Stimulated activated memory B cell treated with anti-CD40 and anti-IgM and Interleukin-4, amounts not matched to agents 10 μg/mL and 1 μg/mL and 100 μg/mL, for 72 hours (primary cell): Measurements from ENCODE around the gene HOXA3.

Experiments
- ATAC-seq: fragments of 150-1000 bp; cut with Tn5 transposase; 2 replicates; pipeline ENCODE4 v1.10.0; 2021
- H3K27ac Mint-ChIP-seq: one replicate; pipeline ENCODE4 v1.8.0; 2022; ENCODE audit warnings: mild to moderate bottlenecking, mixed read lengths
- H3K27me3 Mint-ChIP-seq: one replicate; pipeline ENCODE4 v1.8.0; 2022; ENCODE audit warnings: mixed read lengths
- H3K36me3 Mint-ChIP-seq: one replicate; pipeline ENCODE4 v1.8.0; 2022; ENCODE audit warnings: mixed read lengths
- H3K4me1 Mint-ChIP-seq: one replicate; pipeline ENCODE4 v1.8.0; 2022; ENCODE audit warnings: mixed read lengths
- H3K4me3 Mint-ChIP-seq: one replicate; pipeline ENCODE4 v1.8.0; 2022; ENCODE audit warnings: mild to moderate bottlenecking, moderate library complexity, mixed read lengths
- H3K9me3 Mint-ChIP-seq: one replicate; pipeline ENCODE4 v1.8.0; 2022; ENCODE audit warnings: mixed read lengths

Gene HOXA3

GRCh38 chr7:27148031-27148755 is 4.2 kb downstream of the HOXA3 start:
- Mint-ChIP-seq H3K4me1 (peaks cover 34% of the 10 kb centered on the region), H3K36me3 (no peaks in the 10 kb centered on the region), H3K4me3 (peak overlapping the region; percentile 60), H3K27me3 (peaks cover 86% of the 10 kb centered on the region), H3K9me3 (no peaks in the 10 kb centered on the region), H3K27ac (no peak overlapping the region)
- ATAC-seq: no peak

DNA sequence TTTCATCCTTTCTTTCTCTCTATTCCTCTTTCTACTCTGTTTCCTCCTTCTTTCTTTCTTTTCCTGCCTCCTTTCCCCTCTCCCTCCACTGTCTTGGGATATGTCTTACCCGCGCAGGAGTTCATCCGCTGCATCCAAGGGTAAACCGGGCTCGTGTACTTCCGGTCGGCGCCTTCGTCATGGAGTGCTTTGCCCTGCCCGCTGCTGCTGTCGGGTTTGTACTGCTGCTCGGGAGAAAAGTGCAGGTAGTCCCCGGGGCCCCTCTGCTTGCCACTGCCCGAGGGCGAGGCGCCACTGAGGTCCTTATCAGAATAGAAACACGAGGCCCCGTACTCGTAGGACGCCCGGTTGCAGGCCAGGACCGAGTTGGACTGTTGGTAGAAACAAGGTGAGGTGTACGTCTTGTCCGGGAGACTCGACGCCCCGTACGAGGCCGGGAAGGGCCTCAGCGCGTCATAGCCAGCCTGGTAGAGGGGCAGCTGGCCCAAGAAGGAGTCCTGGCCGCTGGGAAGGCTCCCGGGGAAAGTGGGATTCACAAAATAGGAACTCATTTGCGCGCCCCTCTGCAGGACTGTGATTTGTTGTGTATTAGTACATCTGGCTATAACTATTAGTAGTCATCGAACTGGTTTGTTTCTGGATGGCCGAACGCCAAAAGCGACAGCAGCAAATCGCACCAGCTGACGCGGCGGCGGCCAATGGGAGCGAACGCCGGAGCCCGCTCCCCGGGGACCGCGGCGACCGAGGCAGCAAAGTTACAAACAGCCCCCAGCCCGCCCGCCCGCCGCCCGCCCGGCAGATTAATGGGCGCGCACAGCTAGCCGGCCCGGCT is 5.0 kb downstream of the HOXA3 start, which contains the start of gene HOXA6:
Gene HOXA6, minus strand, starts transcription at position 576 of the 832 bp plus-strand sequence. Its CDS starts 25 bp downstream, at position 551.
- peaks cover 38% of the 10 kb centered on the region for H3K4me1 Mint-ChIP-seq
- no peaks in the 10 kb centered on the region for H3K9me3 Mint-ChIP-seq
- H3K27me3 Mint-ChIP-seq: peaks cover 86% of the 10 kb centered on the region
- H3K36me3 Mint-ChIP-seq: no peaks in the 10 kb centered on the region
- H3K4me3 Mint-ChIP-seq: peak within 1 kb of the TSS; percentile 60
- H3K27ac Mint-ChIP-seq: no peak within 1 kb of the TSS
- ATAC-seq: no peak

DNA sequence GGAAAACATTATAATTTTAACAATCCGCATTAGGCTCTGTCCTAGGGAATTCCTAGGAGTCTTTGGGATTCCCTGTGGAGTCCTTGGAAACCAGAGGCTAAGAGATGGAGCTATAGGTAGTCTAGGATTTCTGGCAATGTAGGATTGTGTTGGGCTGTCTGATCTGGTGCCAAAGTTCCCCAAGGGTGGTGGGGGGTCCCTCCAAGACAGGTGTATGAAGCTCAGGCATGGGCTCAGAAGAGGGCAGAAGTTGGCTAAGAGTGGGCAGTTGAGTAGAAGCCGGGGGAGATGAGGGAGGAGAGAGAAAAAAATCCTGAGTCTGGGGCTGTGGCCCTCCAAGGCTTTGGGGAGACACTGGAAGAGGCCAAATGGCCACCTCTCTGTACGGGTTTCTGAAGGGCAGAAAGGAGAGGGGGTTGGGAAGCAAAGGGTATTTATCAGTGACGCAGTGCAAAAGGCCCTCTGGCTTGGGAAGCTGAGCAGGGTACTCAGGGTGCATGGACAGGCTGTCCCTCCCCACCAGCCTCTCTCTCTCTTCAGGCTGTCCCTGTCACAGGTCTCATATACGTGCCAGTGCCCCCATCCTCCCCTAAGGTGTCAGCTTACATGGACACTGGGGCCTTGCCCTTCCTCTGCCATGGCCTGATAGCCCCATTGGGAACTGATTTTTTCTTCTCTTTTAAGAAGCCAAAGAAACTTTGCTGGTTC is 5.7 kb downstream of the HOXA3 start:
- Mint-ChIP-seq H3K9me3 (no peaks in the 10 kb centered on the region), H3K4me1 (peaks cover 32% of the 10 kb centered on the region), H3K27me3 (peaks cover 86% of the 10 kb centered on the region), H3K4me3 (no peak overlapping the region), H3K27ac (no peak overlapping the region), H3K36me3 (no peaks in the 10 kb centered on the region)
- no peak for ATAC-seq

DNA sequence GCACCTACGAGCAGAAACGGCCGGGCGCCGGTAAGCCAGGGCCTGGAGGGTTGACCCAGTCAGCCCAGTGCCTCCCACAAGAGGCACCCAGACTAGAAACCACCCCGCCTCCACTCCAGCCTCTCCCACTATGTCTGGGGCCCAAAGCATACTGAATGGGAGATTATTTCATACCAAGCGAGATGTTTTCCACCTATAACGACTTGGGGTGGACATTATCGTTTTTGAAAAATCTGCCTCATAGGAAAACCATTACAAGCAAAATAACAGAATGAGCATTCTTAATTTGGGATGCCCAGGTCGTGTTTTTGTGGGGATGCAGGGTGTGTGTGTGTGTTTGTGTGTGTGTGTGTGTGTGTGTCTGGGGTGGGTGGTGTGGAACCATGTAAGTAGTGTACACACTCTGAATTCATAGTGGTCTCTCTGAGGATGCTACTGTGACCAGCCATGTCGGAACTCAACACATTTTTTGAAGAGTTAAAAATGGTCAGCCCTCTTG is 6.4 kb downstream of the HOXA3 start:
- ATAC-seq: no peak
- Mint-ChIP-seq H3K27ac (no peak overlapping the region), H3K9me3 (no peaks in the 10 kb centered on the region), H3K27me3 (peaks cover 82% of the 10 kb centered on the region), H3K4me3 (no peak overlapping the region), H3K4me1 (peaks cover 25% of the 10 kb centered on the region), H3K36me3 (no peaks in the 10 kb centered on the region)

DNA sequence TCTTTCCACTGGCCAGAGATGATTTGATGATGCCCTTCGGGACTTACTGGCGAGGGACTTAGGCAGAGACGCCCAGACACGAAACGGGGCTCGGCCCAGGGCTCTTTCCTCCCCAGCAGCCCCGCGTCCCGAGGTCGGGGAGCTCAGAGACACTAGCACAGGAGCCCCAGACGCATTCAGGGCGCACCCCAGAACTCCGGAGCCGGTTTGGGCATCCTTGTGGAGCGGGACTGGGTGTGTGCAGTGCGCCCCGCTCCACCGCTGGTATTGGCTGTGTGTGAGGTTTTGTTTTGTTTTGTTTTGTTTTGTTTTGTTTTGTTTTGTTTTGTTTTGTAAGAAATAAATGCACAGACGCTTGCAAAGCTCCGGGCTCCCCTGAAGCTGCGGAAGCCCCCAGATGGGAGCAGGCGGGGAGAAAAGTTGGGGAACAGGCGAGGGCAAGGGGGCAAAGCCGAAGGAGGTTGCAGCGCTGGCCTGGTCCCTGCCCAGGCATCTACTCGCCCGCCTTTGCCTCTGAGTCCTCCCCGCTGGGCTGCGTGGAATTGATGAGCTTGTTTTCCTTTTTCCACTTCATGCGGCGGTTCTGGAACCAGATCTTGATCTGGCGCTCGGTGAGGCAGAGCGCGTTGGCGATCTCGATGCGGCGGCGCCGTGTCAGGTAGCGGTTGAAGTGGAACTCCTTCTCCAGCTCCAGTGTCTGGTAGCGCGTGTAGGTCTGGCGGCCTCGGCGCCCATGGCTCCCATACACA is 7.0 kb downstream of the HOXA3 start:
- Mint-ChIP-seq H3K4me3 (no peak overlapping the region), H3K27me3 (peaks cover 77% of the 10 kb centered on the region), H3K9me3 (no peaks in the 10 kb centered on the region), H3K27ac (no peak overlapping the region), H3K36me3 (no peaks in the 10 kb centered on the region), H3K4me1 (peaks cover 18% of the 10 kb centered on the region)
- no peak for ATAC-seq

- no peak for ATAC-seq
Observed at GRCh38 chr7:27144781-27145164, 7.6 kb downstream of the HOXA3 start.

DNA sequence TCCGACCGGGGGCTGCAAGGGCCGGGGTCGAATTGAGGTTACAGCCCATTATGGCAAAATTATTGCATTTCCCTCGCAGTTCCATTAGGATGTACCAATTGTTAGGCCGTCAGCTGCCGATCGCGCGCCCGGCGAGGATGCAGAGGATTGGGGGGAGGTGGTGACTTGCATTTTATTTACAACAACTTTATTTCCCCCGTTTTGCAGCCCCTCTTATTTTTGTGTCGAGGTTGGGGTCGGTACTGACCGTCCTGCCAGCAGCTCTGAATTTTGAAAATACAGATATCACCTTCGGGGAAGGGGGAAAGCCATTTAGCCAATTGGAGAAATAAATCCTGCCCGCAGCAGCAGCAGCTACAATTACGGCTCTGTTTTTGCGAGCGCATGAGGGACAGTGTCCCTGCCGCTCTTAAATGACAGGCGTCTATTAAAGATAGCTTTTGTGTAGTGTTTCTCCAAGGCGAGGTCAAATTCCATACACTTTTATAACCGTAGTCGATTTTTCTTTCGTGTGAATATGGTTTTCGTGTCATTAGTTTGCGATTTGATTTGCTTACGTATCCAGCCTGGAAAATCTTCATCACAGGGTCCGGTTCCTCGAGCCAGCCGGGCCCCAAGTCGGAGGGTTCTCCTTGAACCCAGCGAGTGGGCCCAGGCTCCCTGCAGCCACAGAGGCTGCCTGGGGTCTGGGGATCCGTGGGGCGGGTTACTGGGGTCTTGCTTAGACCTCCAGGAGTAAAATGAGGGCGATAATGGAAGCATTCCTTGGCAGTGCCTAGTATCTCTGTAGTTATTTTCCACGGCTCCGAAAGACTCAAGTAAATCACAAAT is 8.2 kb downstream of the HOXA3 start:
- Mint-ChIP-seq H3K4me3 (no peak overlapping the region), H3K36me3 (no peaks in the 10 kb centered on the region), H3K4me1 (peaks cover 16% of the 10 kb centered on the region), H3K27me3 (peaks cover 76% of the 10 kb centered on the region), H3K9me3 (no peaks in the 10 kb centered on the region), H3K27ac (no peak overlapping the region)
- ATAC-seq: no peak

More at GRCh38 chr7:27144781-27145164, 7.6 kb downstream of the HOXA3 start:
- H3K4me1 Mint-ChIP-seq: peaks cover 16% of the 10 kb centered on the region
- H3K9me3 Mint-ChIP-seq: no peaks in the 10 kb centered on the region
- H3K27ac Mint-ChIP-seq: no peak overlapping the region
- no peak overlapping the region for H3K4me3 Mint-ChIP-seq
- H3K36me3 Mint-ChIP-seq: no peaks in the 10 kb centered on the region
- peaks cover 77% of the 10 kb centered on the region for H3K27me3 Mint-ChIP-seq

DNA sequence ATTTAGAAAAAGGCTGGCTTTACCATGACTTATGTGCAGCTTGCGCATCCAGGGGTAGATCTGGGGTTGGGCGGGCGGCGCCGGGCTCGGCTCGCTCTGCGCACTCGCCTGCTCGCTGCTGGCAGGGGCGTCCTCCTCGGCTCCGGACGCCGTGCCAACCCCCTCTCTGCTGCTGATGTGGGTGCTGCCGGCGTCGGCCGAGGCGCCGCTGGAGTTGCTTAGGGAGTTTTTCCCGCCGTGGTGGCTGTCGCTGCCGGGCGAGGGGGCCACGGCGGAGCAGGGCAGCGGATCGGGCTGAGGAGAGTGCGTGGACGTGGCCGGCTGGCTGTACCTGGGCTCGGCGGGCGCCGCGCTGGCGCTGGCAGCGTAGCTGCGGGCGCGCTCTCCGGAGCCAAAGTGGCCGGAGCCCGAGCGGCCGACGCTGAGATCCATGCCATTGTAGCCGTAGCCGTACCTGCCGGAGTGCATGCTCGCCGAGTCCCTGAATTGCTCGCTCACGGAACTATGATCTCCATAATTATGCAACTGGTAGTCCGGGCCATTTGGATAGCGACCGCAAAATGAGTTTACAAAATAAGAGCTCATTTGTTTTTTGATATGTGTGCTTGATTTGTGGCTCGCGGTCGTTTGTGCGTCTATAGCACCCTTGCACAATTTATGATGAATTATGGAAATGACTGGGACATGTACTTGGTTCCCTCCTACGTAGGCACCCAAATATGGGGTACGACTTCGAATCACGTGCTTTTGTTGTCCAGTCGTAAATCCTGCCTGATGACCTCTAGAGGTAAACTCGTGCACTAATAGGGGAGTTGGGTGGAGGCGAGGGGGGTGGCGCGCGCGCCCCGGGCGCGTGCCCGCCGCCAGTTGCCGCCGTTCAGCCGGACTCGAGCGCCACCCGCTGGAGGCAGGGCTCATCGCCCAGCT is 9.1 kb downstream of the HOXA3 start, which contains the start of gene HOXA5:
Gene HOXA5, minus strand, starts transcription at position 659 of the 927 bp plus-strand sequence. Its CDS starts 74 bp downstream, at position 585.
- Mint-ChIP-seq H3K4me3 (peak within 1 kb of the TSS; percentile 58), H3K36me3 (no peaks in the 10 kb centered on the region), H3K27ac (no peak within 1 kb of the TSS), H3K9me3 (no peaks in the 10 kb centered on the region), H3K27me3 (peaks cover 74% of the 10 kb centered on the region), H3K4me1 (peaks cover 13% of the 10 kb centered on the region)
- ATAC-seq: no peak

DNA sequence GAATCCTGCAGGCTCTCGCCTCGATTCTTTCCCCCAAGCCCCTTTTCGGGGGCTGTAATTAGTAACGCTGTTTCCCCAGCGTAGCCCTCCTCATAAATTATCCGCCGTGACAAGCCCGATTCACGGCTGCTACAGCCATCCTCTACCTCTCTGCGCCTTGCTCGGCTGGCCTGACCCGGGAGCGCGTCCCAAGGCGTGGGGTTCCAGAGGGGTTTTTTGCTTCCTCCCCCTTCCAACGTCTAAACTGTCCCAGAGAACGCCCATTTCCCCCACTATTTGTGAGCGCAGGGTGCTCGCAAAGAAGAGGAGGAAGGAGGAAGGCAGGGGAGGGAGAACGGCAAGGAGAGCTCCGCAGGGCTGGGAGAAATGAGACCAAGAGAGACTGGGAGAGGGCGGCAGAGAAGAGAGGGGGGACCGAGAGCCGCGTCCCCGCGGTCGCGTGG is 9.8 kb downstream of the HOXA3 start:
- Mint-ChIP-seq H3K27me3 (peaks cover 74% of the 10 kb centered on the region), H3K9me3 (no peaks in the 10 kb centered on the region), H3K4me1 (peaks cover 8% of the 10 kb centered on the region), H3K36me3 (no peaks in the 10 kb centered on the region), H3K4me3 (peak overlapping the region; percentile 58), H3K27ac (no peak overlapping the region)
- ATAC-seq: no peak

DNA sequence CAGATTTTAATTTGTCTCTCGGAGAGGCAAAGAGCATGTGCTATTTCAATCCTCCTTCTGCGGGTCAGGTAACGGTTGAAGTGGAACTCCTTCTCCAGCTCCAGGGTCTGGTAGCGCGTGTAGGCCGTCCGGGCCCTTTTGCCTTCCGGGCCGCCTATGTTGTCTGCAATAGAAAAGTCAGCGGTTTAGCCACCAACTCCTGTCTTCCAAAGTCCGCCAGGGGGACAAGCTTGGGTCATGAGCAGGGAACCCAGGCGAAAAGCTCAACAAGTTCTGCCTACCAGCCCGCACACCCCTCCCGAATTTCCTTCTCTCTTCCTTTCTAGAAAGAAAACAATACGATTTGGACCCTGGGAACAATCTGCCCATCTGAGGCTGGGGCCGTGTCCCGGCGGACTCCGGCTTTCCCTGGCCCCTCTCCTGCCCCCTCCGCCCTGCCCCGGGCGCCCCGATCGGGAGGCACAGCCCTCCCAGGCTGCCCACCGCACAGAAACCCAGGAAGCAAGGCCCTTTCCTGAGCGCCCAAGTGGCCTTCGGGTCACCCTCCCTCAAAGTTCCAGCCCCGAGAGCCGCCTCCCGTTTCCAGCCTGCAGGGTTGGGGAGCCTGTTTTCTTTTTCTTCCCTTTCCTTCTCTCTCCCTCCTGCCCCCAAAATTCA is 10.3 kb downstream of the HOXA3 start:
- Mint-ChIP-seq H3K9me3 (no peaks in the 10 kb centered on the region), H3K36me3 (no peaks in the 10 kb centered on the region), H3K27ac (no peak overlapping the region), H3K27me3 (peaks cover 74% of the 10 kb centered on the region), H3K4me1 (peaks cover 4% of the 10 kb centered on the region), H3K4me3 (peak overlapping the region; percentile 58)
- ATAC-seq: no peak

- no peaks in the 10 kb centered on the region for H3K36me3 Mint-ChIP-seq
- H3K4me1 Mint-ChIP-seq: peaks cover 4% of the 10 kb centered on the region
- peaks cover 72% of the 10 kb centered on the region for H3K27me3 Mint-ChIP-seq
- no peak overlapping the region for H3K4me3 Mint-ChIP-seq
- no peak overlapping the region for H3K27ac Mint-ChIP-seq
- ATAC-seq: no peak
- no peaks in the 10 kb centered on the region for H3K9me3 Mint-ChIP-seq
Observed at GRCh38 chr7:27141137-27141922, 11.1 kb downstream of the HOXA3 start.
